Measurements from ENCODE around the gene NR1I2. TPM values are rescaled to one million over a fixed set of nuclear protein-coding genes. Genes with fewer than 3 reads are reported as not detected.

NR1I2 gene
- total RNA-seq, 2 donors from 2014 or later: 0.20 TPM; not detected in 1

GRCh38 chr3:119815716-119816115 lies 33.8 kb downstream of the NR1I2 start:
- DNase-seq: no peak
- Mint-ChIP-seq H3K4me3 (no peak overlapping the region), H3K4me1 (peaks cover 5% of the 10 kb centered on the region), H3K27ac (no peak overlapping the region), H3K36me3 (ENCODE audit: low read depth) (no peaks in the 10 kb centered on the region), H3K27me3 (no peaks in the 10 kb centered on the region)
- no peak for ATAC-seq
- H3K9me3 ChIP-seq (ENCODE audit: control insufficient read depth, low read length, poor library complexity, severe bottlenecking): no peaks in the 10 kb centered on the region

- no peaks in the 10 kb centered on the region for H3K9me3 ChIP-seq (ENCODE audit: control insufficient read depth, low read length, poor library complexity, severe bottlenecking)
- peaks cover 3% of the 10 kb centered on the region for H3K4me1 Mint-ChIP-seq
- no peaks in the 10 kb centered on the region for H3K36me3 Mint-ChIP-seq (ENCODE audit: low read depth)
- H3K27ac Mint-ChIP-seq: no peak overlapping the region
- H3K27me3 Mint-ChIP-seq: no peaks in the 10 kb centered on the region
- H3K4me3 Mint-ChIP-seq: no peak overlapping the region
- DNase-seq: no peak
- no peak for ATAC-seq
These were observed 35.2 kb downstream of the NR1I2 start for GRCh38 chr3:119817071-119817470.

GRCh38 chr3:119817583-119818363 lies 35.9 kb downstream of the NR1I2 start:
- H3K27ac Mint-ChIP-seq: no peak overlapping the region
- ATAC-seq: no peak
- no peaks in the 10 kb centered on the region for H3K27me3 Mint-ChIP-seq

GRCh38 chr3:119818937-119819336 lies 37.0 kb downstream of the NR1I2 start:
- Mint-ChIP-seq H3K36me3 (ENCODE audit: low read depth) (no peaks in the 10 kb centered on the region), H3K4me1 (peaks cover 2% of the 10 kb centered on the region), H3K27ac (no peak overlapping the region), H3K27me3 (no peaks in the 10 kb centered on the region), H3K4me3 (no peak overlapping the region)
- no peak for ATAC-seq
- no peaks in the 10 kb centered on the region for H3K9me3 ChIP-seq (ENCODE audit: control insufficient read depth, low read length, poor library complexity, severe bottlenecking)
- no peak for DNase-seq

More at GRCh38 chr3:119817583-119818363, 35.9 kb downstream of the NR1I2 start:
- peak overlapping the region; percentile 41 for H3K4me3 Mint-ChIP-seq
- no peak for DNase-seq
- no peaks in the 10 kb centered on the region for H3K9me3 ChIP-seq (ENCODE audit: control insufficient read depth, low read length, poor library complexity, severe bottlenecking)
- H3K4me1 Mint-ChIP-seq: peaks cover 2% of the 10 kb centered on the region
- H3K36me3 Mint-ChIP-seq (ENCODE audit: low read depth): no peaks in the 10 kb centered on the region

- no peak overlapping the region for H3K4me3 Mint-ChIP-seq
- no peaks in the 10 kb centered on the region for H3K27me3 Mint-ChIP-seq
- peaks cover 4% of the 10 kb centered on the region for H3K4me1 Mint-ChIP-seq
These were observed 37.9 kb downstream of the NR1I2 start for GRCh38 chr3:119819806-119820205.

GRCh38 chr3:119825820-119826219 lies 43.9 kb downstream of the NR1I2 start:
- H3K36me3 Mint-ChIP-seq (ENCODE audit: low read depth): peaks cover 2% of the 10 kb centered on the region
- no peak overlapping the region for H3K4me3 Mint-ChIP-seq
- no peak for ATAC-seq
- no peaks in the 10 kb centered on the region for H3K9me3 ChIP-seq (ENCODE audit: control insufficient read depth, low read length, poor library complexity, severe bottlenecking)
- peak overlapping the region; percentile 82 for H3K27ac Mint-ChIP-seq
- no peaks in the 10 kb centered on the region for H3K27me3 Mint-ChIP-seq
- peaks cover 14% of the 10 kb centered on the region for H3K4me1 Mint-ChIP-seq
- no peak for DNase-seq

More at GRCh38 chr3:119819806-119820205, 37.9 kb downstream of the NR1I2 start:
- H3K27ac Mint-ChIP-seq: peak overlapping the region; percentile 51
- H3K36me3 Mint-ChIP-seq (ENCODE audit: low read depth): no peaks in the 10 kb centered on the region
- no peak for ATAC-seq
- DNase-seq: no peak
- H3K9me3 ChIP-seq (ENCODE audit: control insufficient read depth, low read length, poor library complexity, severe bottlenecking): no peaks in the 10 kb centered on the region

- DNase-seq (no peak), ATAC-seq (no peak)
- Mint-ChIP-seq H3K4me3 (no peak overlapping the region), H3K4me1 (peaks cover 17% of the 10 kb centered on the region), H3K27me3 (no peaks in the 10 kb centered on the region), H3K36me3 (ENCODE audit: low read depth) (peaks cover 2% of the 10 kb centered on the region), H3K27ac (no peak overlapping the region)
- H3K9me3 ChIP-seq (ENCODE audit: control insufficient read depth, low read length, poor library complexity, severe bottlenecking): no peaks in the 10 kb centered on the region
These were observed 45.1 kb downstream of the NR1I2 start for GRCh38 chr3:119826711-119827608.

GRCh38 chr3:119829420-119829819 lies 47.5 kb downstream of the NR1I2 start:
- H3K27ac Mint-ChIP-seq: no peak overlapping the region

GRCh38 chr3:119831022-119831421 lies 49.1 kb downstream of the NR1I2 start:
- Mint-ChIP-seq H3K4me3 (no peak overlapping the region), H3K27me3 (no peaks in the 10 kb centered on the region), H3K4me1 (peaks cover 14% of the 10 kb centered on the region), H3K36me3 (ENCODE audit: low read depth) (peaks cover 4% of the 10 kb centered on the region), H3K27ac (peak overlapping the region; percentile 47)
- DNase-seq (no peak), ATAC-seq (no peak)
- H3K9me3 ChIP-seq (ENCODE audit: control insufficient read depth, low read length, poor library complexity, severe bottlenecking): no peaks in the 10 kb centered on the region

More at GRCh38 chr3:119829420-119829819, 47.5 kb downstream of the NR1I2 start:
- no peak for ATAC-seq
- H3K36me3 Mint-ChIP-seq (ENCODE audit: low read depth): peaks cover 2% of the 10 kb centered on the region
- H3K4me1 Mint-ChIP-seq: peaks cover 20% of the 10 kb centered on the region
- no peak for DNase-seq
- no peaks in the 10 kb centered on the region for H3K27me3 Mint-ChIP-seq
- no peaks in the 10 kb centered on the region for H3K9me3 ChIP-seq (ENCODE audit: control insufficient read depth, low read length, poor library complexity, severe bottlenecking)
- H3K4me3 Mint-ChIP-seq: no peak overlapping the region

GRCh38 chr3:119831941-119832371 lies 50.1 kb downstream of the NR1I2 start:
- H3K4me1 Mint-ChIP-seq: peaks cover 13% of the 10 kb centered on the region
- peaks cover 3% of the 10 kb centered on the region for H3K36me3 Mint-ChIP-seq (ENCODE audit: low read depth)
- ATAC-seq (no peak), DNase-seq (no peak)
- no peaks in the 10 kb centered on the region for H3K9me3 ChIP-seq (ENCODE audit: control insufficient read depth, low read length, poor library complexity, severe bottlenecking)
- no peak overlapping the region for H3K4me3 Mint-ChIP-seq
- no peaks in the 10 kb centered on the region for H3K27me3 Mint-ChIP-seq
- no peak overlapping the region for H3K27ac Mint-ChIP-seq

GRCh38 chr3:119834754-119835370 lies 53.0 kb downstream of the NR1I2 start:
- H3K36me3 Mint-ChIP-seq (ENCODE audit: low read depth): peaks cover 3% of the 10 kb centered on the region
- peak overlapping the region; percentile 60 for H3K27ac Mint-ChIP-seq
- no peaks in the 10 kb centered on the region for H3K9me3 ChIP-seq (ENCODE audit: control insufficient read depth, low read length, poor library complexity, severe bottlenecking)
- no peaks in the 10 kb centered on the region for H3K27me3 Mint-ChIP-seq
- ATAC-seq: no peak
- peaks cover 9% of the 10 kb centered on the region for H3K4me1 Mint-ChIP-seq
- H3K4me3 Mint-ChIP-seq: no peak overlapping the region
- no peak for DNase-seq

GRCh38 chr3:119835556-119835955 lies 53.7 kb downstream of the NR1I2 start:
- H3K4me1 Mint-ChIP-seq: peaks cover 6% of the 10 kb centered on the region
- ATAC-seq (no peak), DNase-seq (no peak)
- no peak overlapping the region for H3K4me3 Mint-ChIP-seq
- H3K9me3 ChIP-seq (ENCODE audit: control insufficient read depth, low read length, poor library complexity, severe bottlenecking): no peaks in the 10 kb centered on the region
- no peaks in the 10 kb centered on the region for H3K27me3 Mint-ChIP-seq
- peaks cover 3% of the 10 kb centered on the region for H3K36me3 Mint-ChIP-seq (ENCODE audit: low read depth)
- peak overlapping the region; percentile 60 for H3K27ac Mint-ChIP-seq

Measured in T-helper 17 cell (primary cell).